HG03045 (cell line): ENCODE data around the gene SNX11.

ENCODE experiments used
- ATAC-seq: cut with Tn5 transposase; IDR thresholded peaks from one replicate; pipeline ENCODE4 v1.9.1; 2021; ENCODE audit warnings: mild to moderate bottlenecking, moderate library complexity; ENCODE audit not compliant: unreplicated experiment

Gene SNX11

DNA sequence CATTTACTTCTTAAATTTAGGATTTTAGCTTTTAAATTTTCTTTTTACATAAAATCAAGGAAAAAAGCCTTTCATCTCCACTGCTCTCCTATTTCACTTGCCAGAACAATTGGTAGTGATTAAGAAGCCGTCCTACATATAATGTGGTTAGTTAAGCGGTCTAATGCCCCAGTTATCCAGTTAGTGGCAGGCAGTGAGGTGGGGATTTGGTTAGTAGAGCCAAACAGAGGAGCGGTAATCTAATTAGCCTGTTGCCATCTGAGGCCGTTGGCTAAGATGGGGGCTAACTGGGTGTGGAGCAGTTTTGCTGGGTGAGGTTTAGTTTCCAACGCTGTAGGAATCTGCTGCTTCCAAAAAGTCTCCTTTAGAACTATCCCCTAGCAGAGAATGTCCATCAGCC, 22.4 kb downstream of the SNX11 start:
- ATAC-seq: no peak

DNA sequence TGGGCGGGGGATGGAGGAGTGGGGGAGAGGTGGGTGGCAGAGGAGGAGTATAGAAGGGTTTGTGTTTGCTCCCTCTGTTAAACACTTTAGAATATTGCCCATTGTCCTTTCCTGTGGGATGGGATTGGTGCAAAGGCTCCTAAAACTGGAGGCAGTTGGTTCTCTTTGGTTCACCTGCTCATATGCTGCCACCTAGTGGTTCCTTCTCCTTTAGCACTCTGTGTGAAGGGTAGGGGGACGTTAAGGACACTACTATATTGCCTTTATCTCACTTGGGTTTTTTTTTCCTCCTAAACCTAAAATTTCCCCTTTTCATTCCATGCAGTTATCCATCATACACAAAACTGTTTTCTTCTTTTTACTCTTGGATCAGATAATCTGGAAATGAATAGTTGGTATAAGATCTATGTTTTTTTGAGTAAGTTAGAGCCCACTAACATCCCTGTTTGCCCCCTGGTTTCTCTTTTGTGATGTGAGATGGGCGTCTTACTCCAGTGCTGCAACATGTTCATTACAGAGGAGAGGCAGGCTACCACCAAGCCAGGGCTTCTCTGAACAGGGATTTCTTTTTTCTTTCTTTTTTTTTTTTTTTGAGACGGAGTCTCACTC, 23.8 kb downstream of the SNX11 start:
- no peak for ATAC-seq

GRCh38 chr17:48132385-48132784, 24.8 kb downstream of the SNX11 start:
- no peak for ATAC-seq

DNA sequence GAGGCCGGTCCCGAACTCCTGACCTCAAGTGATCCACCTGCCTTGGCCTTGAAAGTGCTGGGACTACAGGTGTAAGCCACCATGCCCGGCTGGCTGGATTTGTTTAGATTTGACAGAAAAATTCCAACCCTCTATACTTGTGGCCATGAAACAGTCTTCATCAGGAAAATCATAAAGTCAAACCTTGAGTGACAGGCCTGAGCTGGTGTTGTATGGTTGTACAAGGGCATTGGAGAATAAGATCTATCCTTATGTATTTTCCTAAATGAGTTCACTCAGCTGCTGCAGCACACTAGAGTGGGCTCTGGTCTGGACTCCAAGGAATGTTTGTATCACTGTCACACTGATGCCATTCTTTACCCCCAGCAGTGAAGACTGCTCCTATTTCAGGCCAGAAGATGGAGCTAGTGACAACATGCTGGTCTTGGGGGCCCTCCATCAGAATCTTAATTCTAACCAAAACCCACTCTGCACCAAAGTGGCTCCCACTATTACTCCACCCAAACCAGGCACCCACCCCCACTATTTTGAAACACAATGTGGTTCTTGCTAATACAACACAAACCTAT, 27.4 kb downstream of the SNX11 start:
- ATAC-seq: no peak

GRCh38 chr17:48137656-48138055, 30.1 kb downstream of the SNX11 start:
- ATAC-seq: no peak

DNA sequence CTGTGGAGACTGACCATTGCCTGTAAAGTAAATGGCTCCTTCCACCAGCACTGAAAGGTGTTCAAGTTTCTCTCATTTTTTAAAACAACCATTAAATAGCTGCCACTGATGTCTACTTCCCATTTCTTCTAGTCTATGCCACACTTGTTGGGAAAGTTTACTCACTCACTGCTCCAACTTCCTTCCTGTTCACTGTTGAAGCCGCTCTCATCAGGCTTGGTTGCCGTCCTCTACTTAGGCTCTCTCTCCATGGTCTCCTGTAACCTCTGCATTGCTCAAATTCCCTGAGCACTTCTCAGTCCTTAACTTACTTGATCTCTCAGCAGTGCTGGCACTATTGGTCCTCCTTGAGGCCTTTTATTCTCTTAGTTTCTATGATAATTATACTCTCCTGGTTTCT, 32.4 kb downstream of the SNX11 start:
- no peak for ATAC-seq

DNA sequence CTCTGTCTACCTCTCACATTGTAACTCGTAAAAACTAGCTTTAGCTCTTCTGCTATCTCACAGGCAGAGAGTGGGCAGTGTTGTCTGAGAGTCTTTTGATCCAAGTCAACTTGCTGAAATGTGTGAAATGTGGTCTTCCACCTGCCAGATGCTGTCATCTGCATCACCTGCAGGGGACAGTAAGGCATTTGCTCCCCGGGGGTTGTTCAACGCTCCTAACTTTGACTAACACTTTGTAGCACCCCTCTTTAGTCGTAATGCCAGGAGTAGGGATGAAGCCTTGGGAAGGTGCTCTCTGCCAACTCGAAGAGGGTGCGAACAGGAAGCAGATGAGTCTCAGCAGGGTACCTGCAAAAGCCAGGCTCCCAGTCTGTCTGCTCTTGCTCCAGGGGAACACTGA, 36.1 kb downstream of the SNX11 start:
- no peak for ATAC-seq

DNA sequence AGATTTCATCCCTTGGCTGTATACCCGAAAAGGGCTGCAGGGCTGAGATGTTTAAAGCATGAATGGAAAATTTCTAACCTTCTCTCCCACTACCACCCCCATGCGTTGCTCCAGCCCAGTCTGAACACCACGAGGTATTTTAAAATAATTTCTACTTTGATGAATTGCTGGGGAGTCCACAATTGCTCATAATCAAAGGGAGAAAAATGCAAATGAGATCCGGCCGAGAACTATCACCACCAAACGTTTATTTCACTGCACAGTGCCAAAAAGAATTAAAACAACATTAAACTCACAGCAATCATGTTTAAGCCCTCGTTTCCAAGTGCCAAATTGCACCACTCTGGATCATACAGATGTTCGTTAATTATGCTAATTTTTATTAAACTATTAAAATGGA, 36.7 kb downstream of the SNX11 start:
- no peak for ATAC-seq

- ATAC-seq: no peak
These were observed 37.6 kb downstream of the SNX11 start for GRCh38 chr17:48144976-48145798.

DNA sequence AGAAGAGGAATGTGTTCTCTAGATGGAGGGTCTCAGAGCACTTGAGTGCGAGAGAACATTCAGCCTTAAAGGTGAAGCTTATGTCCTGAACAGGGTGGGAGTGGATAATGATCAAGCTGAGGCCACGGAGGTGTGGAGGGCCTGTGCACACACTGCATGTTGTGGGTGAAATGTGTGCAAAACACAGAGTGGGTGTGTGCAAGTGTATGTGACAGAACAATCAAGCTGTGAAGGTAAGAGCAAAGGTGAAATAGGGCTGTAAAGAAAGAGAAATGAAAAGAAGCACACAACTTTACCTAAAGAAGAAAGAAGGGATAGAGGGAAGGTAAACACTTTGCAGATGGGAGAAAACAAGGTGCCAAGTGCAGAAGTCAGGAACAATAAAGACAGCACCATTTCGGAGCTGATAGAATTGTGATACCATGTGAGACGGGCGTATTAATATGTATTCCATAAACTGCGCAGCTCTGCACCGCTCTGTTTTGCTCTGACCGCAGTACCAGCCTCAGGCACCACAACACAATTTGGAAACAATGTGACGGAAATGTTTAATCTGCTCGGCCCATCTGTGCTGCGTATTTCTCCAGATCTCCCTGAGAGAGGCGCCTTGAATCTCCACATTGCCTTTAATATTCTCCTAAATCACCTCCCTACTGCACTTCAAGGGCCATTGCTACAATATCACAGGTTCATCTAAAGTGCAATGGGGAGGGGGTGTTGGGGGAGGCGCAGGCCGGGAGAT, 40.6 kb downstream of the SNX11 start:
- no peak for ATAC-seq

DNA sequence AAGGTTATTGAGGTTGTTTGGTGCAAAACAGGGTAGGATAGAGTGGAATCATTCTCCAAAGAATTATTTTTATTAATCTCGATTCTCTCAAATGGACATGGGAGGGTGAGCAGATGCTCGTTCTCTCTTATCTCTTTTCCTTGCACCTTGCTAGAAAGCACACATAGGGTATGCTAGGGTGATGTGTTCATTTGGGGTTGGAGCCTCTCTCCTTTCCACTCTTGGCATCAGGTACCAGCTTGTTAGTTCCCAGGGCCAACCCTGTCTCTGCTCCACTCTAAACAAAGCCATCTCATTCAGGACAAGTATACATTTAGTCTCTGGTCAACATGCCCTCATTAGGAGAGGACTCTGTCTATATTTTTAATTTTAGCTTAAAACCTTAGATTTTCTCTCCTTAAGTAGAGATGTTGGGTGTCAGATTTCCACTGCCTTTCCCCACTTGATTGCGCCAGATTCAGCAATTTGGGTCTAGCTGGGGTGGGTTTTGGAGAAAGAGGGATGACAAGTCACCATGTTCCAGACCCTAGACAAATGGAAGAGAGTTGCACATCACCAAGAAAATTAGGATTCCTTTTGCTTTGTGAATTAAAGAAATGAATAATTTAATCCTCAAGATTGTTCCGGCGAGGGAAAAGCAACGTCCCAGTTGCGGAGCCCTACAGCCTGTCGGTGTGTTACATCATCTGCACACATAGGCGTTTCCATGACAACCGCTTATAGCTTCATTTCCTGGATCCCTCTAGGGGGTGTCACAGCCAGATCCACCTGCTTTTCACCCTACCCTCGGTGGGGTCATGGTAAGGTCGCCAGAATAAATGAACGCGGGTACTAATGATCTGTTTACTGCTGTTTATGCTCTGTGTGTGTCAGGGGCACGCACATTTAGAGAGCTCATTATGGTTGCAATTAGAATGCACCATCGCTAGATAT, 41.6 kb downstream of the SNX11 start:
- ATAC-seq: no peak

DNA sequence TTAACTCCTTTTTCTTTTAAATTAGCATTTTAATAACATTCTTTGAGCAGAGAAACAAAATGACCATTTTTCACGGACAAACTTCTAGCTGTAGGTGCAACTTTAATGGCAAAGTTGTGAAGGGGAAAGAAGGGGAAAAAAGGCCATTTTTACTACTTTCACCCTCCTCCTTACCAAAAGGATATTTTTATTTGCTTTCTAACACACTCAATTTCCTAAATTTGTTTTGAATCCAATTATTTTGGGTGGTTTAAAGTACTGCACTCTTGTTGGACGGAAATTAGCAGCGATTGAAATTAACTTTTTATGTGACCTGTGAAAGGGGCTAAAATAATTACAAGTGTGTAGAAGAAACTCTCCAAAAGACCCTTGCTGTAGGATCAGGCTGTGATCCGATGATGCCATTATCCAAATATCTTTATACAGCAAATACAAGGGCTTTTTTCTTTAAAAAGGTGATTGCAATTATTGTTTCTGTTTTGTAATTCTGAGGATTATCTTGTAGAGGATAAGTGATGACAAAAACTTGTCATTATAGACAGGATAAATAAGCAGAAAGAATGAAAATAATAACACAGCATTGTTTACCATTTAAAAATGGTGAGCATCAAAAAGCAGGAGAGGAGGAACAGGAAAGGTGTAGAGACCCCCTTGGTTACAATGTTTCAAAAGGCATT, 42.4 kb downstream of the SNX11 start:
- no peak for ATAC-seq

DNA sequence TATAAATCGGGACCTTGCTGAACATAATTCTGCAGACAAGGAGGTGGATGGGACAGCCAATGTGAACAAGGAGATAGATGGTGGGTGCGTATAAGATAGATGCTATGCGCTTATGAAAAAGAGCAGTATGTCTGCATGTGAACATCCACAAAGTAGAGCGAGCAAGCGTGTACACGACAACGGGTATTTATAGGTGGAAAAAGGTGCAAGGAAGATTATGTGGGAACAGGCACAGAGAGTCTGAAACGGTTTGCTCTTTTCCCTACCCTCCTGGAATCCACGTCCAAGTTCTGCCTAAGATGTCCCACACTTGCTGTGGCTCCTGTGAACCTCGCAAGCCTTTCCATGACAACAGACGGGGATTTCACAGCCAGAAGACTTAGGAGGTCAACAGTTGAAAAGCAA, 43.0 kb downstream of the SNX11 start:
- ATAC-seq: no peak

GRCh38 chr17:48151220-48151619, 43.7 kb downstream of the SNX11 start:
- ATAC-seq: no peak

GRCh38 chr17:48152289-48152688, 44.7 kb downstream of the SNX11 start:
- ATAC-seq: no peak

- no peak for ATAC-seq
These were observed 46.3 kb downstream of the SNX11 start for GRCh38 chr17:48153691-48154358.

DNA sequence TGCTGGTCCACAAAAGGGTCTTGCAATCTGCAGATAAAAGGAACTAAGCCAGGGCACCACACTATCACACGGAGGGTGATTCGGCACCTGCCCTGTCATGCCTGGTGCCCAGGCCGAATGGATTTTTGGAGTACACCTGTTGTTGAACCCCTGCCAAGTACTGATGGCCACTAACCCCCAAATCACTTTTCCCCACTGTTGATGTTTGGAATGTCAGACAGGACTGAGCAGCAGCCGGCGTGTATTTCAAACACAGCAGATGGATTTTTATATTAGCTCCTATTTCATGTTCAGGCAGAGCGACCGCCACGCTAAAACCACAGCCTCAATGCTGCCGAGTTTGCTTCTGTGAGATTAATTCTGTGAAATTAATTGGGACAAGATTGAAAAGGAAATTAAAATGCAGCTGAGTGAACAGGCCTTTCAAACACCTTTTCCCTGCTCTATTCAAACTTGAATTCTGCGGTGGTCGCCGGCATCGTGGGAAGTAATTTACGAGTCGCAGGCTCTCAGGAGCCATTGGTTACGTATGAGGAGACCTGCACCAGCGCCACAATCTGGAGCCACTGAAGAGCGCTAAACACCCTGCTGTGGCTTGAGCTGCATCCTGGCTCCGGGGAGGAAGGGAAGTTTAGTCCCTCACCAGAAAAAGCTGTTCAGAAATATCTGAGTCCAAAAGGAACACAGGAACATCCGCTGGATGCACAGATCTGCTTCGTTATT, 48.5 kb downstream of the SNX11 start:
- no peak for ATAC-seq

- ATAC-seq: no peak
These were observed 51.7 kb downstream of the SNX11 start for GRCh38 chr17:48159232-48159631.
